ENCODE results near the gene SIN3A.
"Not testable (repeated sequence)": the region's sequence is repeated elsewhere in the genome, so short reads cannot be mapped to it uniquely, and the experiment has no call there.

The SIN3A gene

GRCh38 chr15:75451674-75452363, at the start of gene SIN3A:
SIN3A (minus strand) TSS chr15:75451690; CDS start chr15:75430375, 21,315 bp downstream.
- DNase-seq, result peak; percentile 100

- no peak for DNase-seq
These were observed 42.2 kb upstream of the SIN3A start for GRCh38 chr15:75493732-75494131.

GRCh38 chr15:75483961-75484360, 32.5 kb upstream of the SIN3A start:
- no peak for DNase-seq

GRCh38 chr15:75483556-75483955, 32.1 kb upstream of the SIN3A start:
- not testable (repeated sequence) for DNase-seq

GRCh38 chr15:75483106-75483505, 31.6 kb upstream of the SIN3A start:
- no peak for DNase-seq

- DNase-seq, result not testable (repeated sequence)
These were observed 29.0 kb upstream of the SIN3A start for GRCh38 chr15:75480463-75480862.

GRCh38 chr15:75479670-75480069, 28.2 kb upstream of the SIN3A start:
- no peak for DNase-seq

- not testable (repeated sequence) for DNase-seq
These were observed 25.6 kb upstream of the SIN3A start for GRCh38 chr15:75477094-75477493.

GRCh38 chr15:75468913-75469598, 17.6 kb upstream of the SIN3A start:
- DNase-seq, result no peak

- DNase-seq, result no peak
These were observed 9.2 kb upstream of the SIN3A start for GRCh38 chr15:75460646-75461045.

- DNase-seq, result no peak
These were observed 8.1 kb upstream of the SIN3A start for GRCh38 chr15:75459581-75459980.

- no peak for DNase-seq
These were observed 5.2 kb upstream of the SIN3A start for GRCh38 chr15:75456710-75457109.

- peak; percentile 51 for DNase-seq
These were observed 4.6 kb upstream of the SIN3A start for GRCh38 chr15:75455982-75456531.

- DNase-seq, result peak; percentile 90
These were observed 4.0 kb upstream of the SIN3A start for GRCh38 chr15:75455424-75455981.

- DNase-seq, result peak; percentile 90
These were observed 3.2 kb upstream of the SIN3A start for GRCh38 chr15:75454471-75455378.

- DNase-seq, result peak; percentile 100
These were observed 2.4 kb upstream of the SIN3A start for GRCh38 chr15:75453703-75454470.

- DNase-seq, result no peak
These were observed 1.6 kb upstream of the SIN3A start for GRCh38 chr15:75452865-75453702.

- DNase-seq, result peak; percentile 74
These were observed 924 bp upstream of the SIN3A start for GRCh38 chr15:75452364-75452864.

- DNase-seq, result no peak
These were observed 252 bp downstream of the SIN3A start for GRCh38 chr15:75451202-75451673.
